Measurements from ENCODE around the gene PTPN20.

PTPN20 gene

DNA sequence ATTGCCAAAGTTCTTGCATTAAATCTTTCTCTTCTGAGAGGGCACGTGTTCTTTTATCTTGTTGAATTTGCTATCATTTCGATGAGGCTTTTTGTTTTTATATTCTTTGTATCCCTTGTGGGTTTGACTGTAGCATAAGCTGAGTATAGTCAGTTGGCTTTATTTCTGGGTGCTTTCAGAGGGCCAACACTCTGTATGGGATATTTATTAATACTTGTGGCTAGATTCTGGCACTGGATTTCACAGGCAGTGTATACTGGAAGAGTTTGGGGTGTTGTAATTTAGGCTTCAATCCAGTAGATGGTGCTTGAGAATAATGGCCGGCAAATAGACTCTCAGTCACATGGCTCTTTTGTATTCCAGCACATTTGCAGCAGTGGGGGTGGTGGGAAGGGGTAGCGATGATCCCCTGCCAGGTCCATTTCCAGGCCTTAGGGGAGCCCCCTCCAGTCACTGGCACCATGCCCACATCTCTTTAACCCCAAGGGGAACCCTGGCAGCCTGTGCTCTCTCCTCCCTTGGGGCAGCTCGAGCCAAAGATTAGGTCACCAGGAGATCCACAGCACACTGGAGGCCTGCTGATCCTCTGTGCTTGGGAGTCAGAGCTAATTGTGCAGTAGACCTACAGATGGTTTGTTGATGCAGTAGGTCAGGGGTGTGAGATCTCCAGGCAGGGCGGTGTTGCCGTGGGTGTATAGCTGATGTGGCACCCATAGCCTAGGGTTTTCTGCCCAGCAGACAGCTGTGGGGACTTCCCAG, 81.8 kb downstream of the PTPN20 start:
- Histone ChIP-seq H3K36me3 (ENCODE audit: control insufficient read depth, insufficient read depth, low read length) (no peaks in the 10 kb centered on the region), H3K4me3 (replicated peaks; ENCODE audit: low read depth, low read length) (no peak overlapping the region), H3K27me3 (replicated peaks; ENCODE audit: control insufficient read depth, insufficient read depth, low read length) (no peaks in the 10 kb centered on the region)
- TF ChIP-seq, protein P1, sequence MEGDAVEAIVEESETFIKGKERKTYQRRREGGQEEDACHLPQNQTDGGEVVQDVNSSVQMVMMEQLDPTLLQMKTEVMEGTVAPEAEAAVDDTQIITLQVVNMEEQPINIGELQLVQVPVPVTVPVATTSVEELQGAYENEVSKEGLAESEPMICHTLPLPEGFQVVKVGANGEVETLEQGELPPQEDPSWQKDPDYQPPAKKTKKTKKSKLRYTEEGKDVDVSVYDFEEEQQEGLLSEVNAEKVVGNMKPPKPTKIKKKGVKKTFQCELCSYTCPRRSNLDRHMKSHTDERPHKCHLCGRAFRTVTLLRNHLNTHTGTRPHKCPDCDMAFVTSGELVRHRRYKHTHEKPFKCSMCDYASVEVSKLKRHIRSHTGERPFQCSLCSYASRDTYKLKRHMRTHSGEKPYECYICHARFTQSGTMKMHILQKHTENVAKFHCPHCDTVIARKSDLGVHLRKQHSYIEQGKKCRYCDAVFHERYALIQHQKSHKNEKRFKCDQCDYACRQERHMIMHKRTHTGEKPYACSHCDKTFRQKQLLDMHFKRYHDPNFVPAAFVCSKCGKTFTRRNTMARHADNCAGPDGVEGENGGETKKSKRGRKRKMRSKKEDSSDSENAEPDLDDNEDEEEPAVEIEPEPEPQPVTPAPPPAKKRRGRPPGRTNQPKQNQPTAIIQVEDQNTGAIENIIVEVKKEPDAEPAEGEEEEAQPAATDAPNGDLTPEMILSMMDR (IDR thresholded peaks at IDR 0.05; ENCODE audit: insufficient read depth, low read length, poor library complexity, severe bottlenecking) = peak; percentile 50
- DNase-seq (ENCODE audit: extremely low read depth, insufficient read length) = peak; percentile 18

DNA sequence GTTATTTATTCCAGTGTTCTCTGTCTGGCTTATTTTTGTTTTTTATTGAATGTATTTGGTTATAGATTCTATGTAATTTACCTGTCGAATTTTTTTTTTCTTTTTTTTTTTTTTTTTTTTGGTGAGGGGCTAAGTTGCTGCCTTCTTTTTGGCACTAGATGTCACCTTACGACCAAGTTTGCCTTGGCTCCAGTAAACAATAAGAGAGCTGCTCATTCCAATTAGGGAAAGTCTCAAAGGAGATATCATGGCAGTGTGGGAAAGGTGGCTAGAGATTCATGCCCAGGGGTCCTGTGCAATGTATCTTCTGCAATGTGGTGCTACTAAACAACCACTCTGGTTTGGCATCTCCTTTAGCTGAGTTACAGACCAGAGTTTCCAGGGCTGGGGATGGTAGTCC, 84.0 kb downstream of the PTPN20 start:
- TF ChIP-seq, protein P1 (IDR thresholded peaks at IDR 0.05; ENCODE audit: insufficient read depth, low read length, poor library complexity, severe bottlenecking) = no peak

DNA sequence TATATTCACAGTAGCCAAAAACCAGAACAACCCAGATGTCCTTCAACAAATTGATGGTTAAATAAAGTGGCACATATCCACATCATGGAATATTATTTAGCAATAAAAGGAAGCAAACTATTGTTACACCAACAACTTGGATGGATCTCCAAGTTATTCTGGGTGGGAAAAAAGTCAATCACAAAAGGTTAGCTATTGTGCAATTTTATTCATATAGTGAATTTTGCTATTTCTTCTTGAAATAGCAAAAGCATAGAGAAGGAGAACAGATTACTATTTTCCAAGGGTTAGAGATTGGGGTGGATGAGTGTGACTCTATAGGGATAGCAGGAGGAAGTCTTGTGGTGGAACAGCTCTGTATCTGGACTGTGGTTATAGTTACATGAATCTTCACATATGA, 87.0 kb downstream of the PTPN20 start:
- Histone ChIP-seq H3K27me3 (replicated peaks; ENCODE audit: control insufficient read depth, insufficient read depth, low read length) (no peaks in the 10 kb centered on the region), H3K36me3 (ENCODE audit: control insufficient read depth, insufficient read depth, low read length) (no peaks in the 10 kb centered on the region), H3K4me3 (replicated peaks; ENCODE audit: low read depth, low read length) (no peak overlapping the region)
- DNase-seq (ENCODE audit: extremely low read depth, insufficient read length) = no peak
- TF ChIP-seq, protein P1 (IDR thresholded peaks at IDR 0.05; ENCODE audit: insufficient read depth, low read length, poor library complexity, severe bottlenecking) = no peak

More for the DNA sequence above, 84.0 kb downstream of the PTPN20 start:
- DNase-seq (ENCODE audit: extremely low read depth, insufficient read length) = no peak
- Histone ChIP-seq H3K36me3 (ENCODE audit: control insufficient read depth, insufficient read depth, low read length) (no peaks in the 10 kb centered on the region), H3K4me3 (replicated peaks; ENCODE audit: low read depth, low read length) (no peak overlapping the region), H3K27me3 (replicated peaks; ENCODE audit: control insufficient read depth, insufficient read depth, low read length) (no peaks in the 10 kb centered on the region)

DNA sequence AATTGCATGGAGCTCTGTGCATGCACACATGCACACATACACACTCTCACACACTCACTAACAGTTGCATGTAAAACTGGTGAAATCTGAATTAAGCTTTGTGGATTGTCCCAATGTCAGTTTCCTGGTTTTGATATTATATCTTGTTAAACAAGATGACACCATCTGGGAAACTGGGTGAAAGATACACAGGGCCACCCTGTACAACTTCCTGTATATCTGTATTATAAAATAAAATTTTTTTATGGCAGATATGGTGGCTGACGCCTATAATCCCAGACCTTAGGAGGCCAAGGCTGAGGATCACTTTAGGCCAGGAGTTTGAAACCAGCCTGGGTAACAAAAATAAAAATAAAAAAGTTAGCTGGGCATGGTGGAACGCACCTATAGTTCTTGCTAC, 87.4 kb downstream of the PTPN20 start:
- H3K27me3 ChIP-seq (replicated peaks; ENCODE audit: control insufficient read depth, insufficient read depth, low read length) = no peaks in the 10 kb centered on the region
- TF ChIP-seq, protein P1 (IDR thresholded peaks at IDR 0.05; ENCODE audit: insufficient read depth, low read length, poor library complexity, severe bottlenecking) = no peak
- no peaks in the 10 kb centered on the region for H3K36me3 ChIP-seq (ENCODE audit: control insufficient read depth, insufficient read depth, low read length)
- DNase-seq (ENCODE audit: extremely low read depth, insufficient read length) = no peak
- no peak overlapping the region for H3K4me3 ChIP-seq (replicated peaks; ENCODE audit: low read depth, low read length)

DNA sequence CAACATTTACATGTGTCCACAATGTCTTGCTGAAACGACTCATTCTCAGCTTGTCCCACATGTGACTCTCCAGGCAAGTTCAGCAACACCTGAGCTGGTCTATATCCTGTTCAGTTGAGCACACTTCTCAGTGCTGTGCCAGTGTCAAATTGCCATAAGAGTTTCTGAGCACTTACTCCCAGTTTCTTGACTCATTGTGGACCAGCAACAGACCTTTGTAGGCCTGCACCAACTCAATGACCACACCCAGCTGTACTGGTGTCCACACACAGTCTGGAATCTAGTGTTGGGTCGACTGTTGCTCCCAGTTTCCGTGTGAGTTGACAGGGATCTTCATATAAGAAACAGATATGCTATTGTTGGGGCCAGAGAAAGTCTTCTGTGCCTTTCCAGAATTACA, 88.0 kb downstream of the PTPN20 start:
- H3K36me3 ChIP-seq (ENCODE audit: control insufficient read depth, insufficient read depth, low read length) = no peaks in the 10 kb centered on the region
- no peak overlapping the region for H3K4me3 ChIP-seq (replicated peaks; ENCODE audit: low read depth, low read length)
- no peaks in the 10 kb centered on the region for H3K27me3 ChIP-seq (replicated peaks; ENCODE audit: control insufficient read depth, insufficient read depth, low read length)
- no peak for DNase-seq (ENCODE audit: extremely low read depth, insufficient read length)
- TF ChIP-seq, protein P1 (IDR thresholded peaks at IDR 0.05; ENCODE audit: insufficient read depth, low read length, poor library complexity, severe bottlenecking) = no peak
